Mesendoderm (in vitro differentiated cells): ENCODE results near the gene GPR21.

Experiments
- DNase-seq: peaks from one replicate; pipeline ENCODE4 v3.0.0; 2013
- H2AK5ac ChIP-seq: 2 replicates; pipeline ENCODE4 v1.6.1; 2013; ENCODE audit warnings: low read length, inconsistent platforms
- H2BK120ac ChIP-seq: 2 replicates; pipeline ENCODE4 v1.6.1; 2013; ENCODE audit warnings: low read depth, mild to moderate bottlenecking, low read length, moderate library complexity, mixed read lengths
- H2BK15ac ChIP-seq: replicated peaks from 2 replicates; pipeline ENCODE4 v1.6.1; 2013; ENCODE audit warnings: low read depth, mild to moderate bottlenecking, moderate library complexity
- H2BK5ac ChIP-seq: 2 replicates; pipeline ENCODE4 v1.6.1; 2013; ENCODE audit warnings: low read length, inconsistent platforms
- H3K18ac ChIP-seq: 2 replicates; pipeline ENCODE4 v1.6.1; 2013; ENCODE audit warnings: mild to moderate bottlenecking, low read length, mixed read lengths
- H3K23ac ChIP-seq: one replicate; pipeline ENCODE4 v1.6.1; 2013; ENCODE audit warnings: low read length
- H3K27ac ChIP-seq: 2 replicates; pipeline ENCODE4 v1.5.1; 2013; ENCODE audit warnings: low read depth, mild to moderate bottlenecking, inconsistent platforms, low read length, moderate library complexity
- H3K27me3 ChIP-seq: 2 replicates; pipeline ENCODE4 v1.6.1; 2013; ENCODE audit warnings: low read length, control low read depth, mild to moderate bottlenecking, inconsistent platforms; ENCODE audit not compliant: insufficient read depth, poor library complexity
- H3K36me3 ChIP-seq: 2 replicates; pipeline ENCODE4 v1.6.1; 2013; ENCODE audit warnings: low read length, inconsistent platforms; ENCODE audit not compliant: control insufficient read depth, insufficient read depth
- H3K4ac ChIP-seq: one replicate; pipeline ENCODE4 v1.6.1; 2013; ENCODE audit warnings: low read depth, mild to moderate bottlenecking, low read length, moderate library complexity
- H3K4me1 ChIP-seq: 2 replicates; pipeline ENCODE4 v1.6.1; 2013; ENCODE audit warnings: low read depth, low read length, inconsistent platforms; ENCODE audit not compliant: control insufficient read depth
- H3K4me2 ChIP-seq: 2 replicates; pipeline ENCODE4 v1.6.1; 2013; ENCODE audit warnings: low read length
- H3K4me3 ChIP-seq: 2 replicates; pipeline ENCODE4 v1.5.1; 2013; ENCODE audit warnings: mild to moderate bottlenecking, low read length
- H3K56ac ChIP-seq: one replicate; pipeline ENCODE4 v1.6.1; 2013; ENCODE audit warnings: low read length
- H3K79me1 ChIP-seq: 2 replicates; pipeline ENCODE4 v1.6.1; 2013; ENCODE audit warnings: low read length, inconsistent platforms
- H3K79me2 ChIP-seq: 2 replicates; pipeline ENCODE4 v1.6.1; 2013; ENCODE audit warnings: mild to moderate bottlenecking, low read length; ENCODE audit not compliant: control insufficient read depth, insufficient read depth
- H3K9ac ChIP-seq: 2 replicates; pipeline ENCODE4 v1.6.1; 2013; ENCODE audit warnings: low read length, inconsistent platforms
- H4K5ac ChIP-seq: one replicate; pipeline ENCODE4 v1.6.1; 2013; ENCODE audit warnings: low read length
- H4K8ac ChIP-seq: one replicate; pipeline ENCODE4 v1.6.1; 2013; ENCODE audit warnings: low read depth, mild to moderate bottlenecking, control low read depth, low read length, moderate library complexity
- WGBS: extraction: QIAGEN DNeasy Blood & Tissue Kit; methylation state at CpG from one replicate; pipeline ENCODE4 v1.1.7; 2013; ENCODE audit warnings: low lambda C conversion rate, missing lambda C conversion rate; ENCODE audit not compliant: insufficient coverage; ENCODE audit errors: extremely low coverage; 5-methylcytosine and 5-hydroxymethylcytosine counted together

GPR21 gene

GRCh38 chr9:123049589-123050222, 16.2 kb downstream of the GPR21 start:
- no peak overlapping the region for H3K4me2 ChIP-seq
- no peak overlapping the region for H4K5ac ChIP-seq
- no peak overlapping the region for H3K9ac ChIP-seq
- no CpG with 5 or more reads among the region's 3 CpGs for WGBS
- H3K27me3 ChIP-seq: no peaks in the 10 kb centered on the region
- no peaks in the 10 kb centered on the region for H3K79me2 ChIP-seq
- no peak overlapping the region for H2BK15ac ChIP-seq
- no peaks in the 10 kb centered on the region for H3K36me3 ChIP-seq
- no peak overlapping the region for H3K56ac ChIP-seq
- no peak overlapping the region for H2BK5ac ChIP-seq
- no peak for DNase-seq
- H2AK5ac ChIP-seq: no peak overlapping the region
- no peak overlapping the region for H3K18ac ChIP-seq
- H2BK120ac ChIP-seq: no peak overlapping the region
- no peaks in the 10 kb centered on the region for H3K79me1 ChIP-seq
- H3K27ac ChIP-seq: no peak overlapping the region
- H3K4ac ChIP-seq: no peak overlapping the region
- no peak overlapping the region for H3K4me3 ChIP-seq
- H3K4me1 ChIP-seq: no peaks in the 10 kb centered on the region
- H3K23ac ChIP-seq: no peak overlapping the region
- no peak overlapping the region for H4K8ac ChIP-seq

GRCh38 chr9:123053046-123053445, 19.6 kb downstream of the GPR21 start:
- H2BK120ac ChIP-seq: no peak overlapping the region
- H3K18ac ChIP-seq: no peak overlapping the region
- H3K4me1 ChIP-seq: no peaks in the 10 kb centered on the region
- H3K56ac ChIP-seq: no peak overlapping the region
- no peak overlapping the region for H3K4me2 ChIP-seq
- H3K79me2 ChIP-seq: no peaks in the 10 kb centered on the region
- no peak overlapping the region for H2BK15ac ChIP-seq
- H4K8ac ChIP-seq: no peak overlapping the region
- no peaks in the 10 kb centered on the region for H3K79me1 ChIP-seq
- no peak overlapping the region for H3K9ac ChIP-seq
- no peak overlapping the region for H3K4ac ChIP-seq
- no peak overlapping the region for H3K23ac ChIP-seq
- no peak overlapping the region for H2BK5ac ChIP-seq
- no peak overlapping the region for H3K27ac ChIP-seq
- no peaks in the 10 kb centered on the region for H3K27me3 ChIP-seq
- no peak overlapping the region for H2AK5ac ChIP-seq
- no peak overlapping the region for H3K4me3 ChIP-seq
- no peak for DNase-seq
- no peaks in the 10 kb centered on the region for H3K36me3 ChIP-seq
- no peak overlapping the region for H4K5ac ChIP-seq

GRCh38 chr9:123053711-123054110, 20.2 kb downstream of the GPR21 start:
- DNase-seq: no peak
- Histone ChIP-seq H3K4me2 (no peak overlapping the region), H3K79me1 (no peaks in the 10 kb centered on the region), H3K27ac (no peak overlapping the region), H3K4me1 (no peaks in the 10 kb centered on the region), H3K79me2 (no peaks in the 10 kb centered on the region), H3K36me3 (no peaks in the 10 kb centered on the region), H3K56ac (no peak overlapping the region), H3K23ac (no peak overlapping the region), H3K9ac (no peak overlapping the region), H3K4ac (no peak overlapping the region), H4K8ac (no peak overlapping the region), H3K4me3 (no peak overlapping the region), H2AK5ac (no peak overlapping the region), H3K27me3 (no peaks in the 10 kb centered on the region), H4K5ac (no peak overlapping the region), H2BK120ac (no peak overlapping the region), H2BK5ac (no peak overlapping the region), H3K18ac (no peak overlapping the region), H2BK15ac (no peak overlapping the region)
- no CpG with 5 or more reads among the region's 2 CpGs for WGBS

- H2BK15ac ChIP-seq: no peak overlapping the region
- H3K56ac ChIP-seq: no peak overlapping the region
- H3K4me3 ChIP-seq: no peak overlapping the region
- H3K18ac ChIP-seq: no peak overlapping the region
- no peak overlapping the region for H2BK5ac ChIP-seq
- H3K9ac ChIP-seq: no peak overlapping the region
- no peaks in the 10 kb centered on the region for H3K27me3 ChIP-seq
- H3K23ac ChIP-seq: no peak overlapping the region
- no peaks in the 10 kb centered on the region for H3K4me1 ChIP-seq
- H2AK5ac ChIP-seq: no peak overlapping the region
- no peak overlapping the region for H3K4ac ChIP-seq
- H3K79me2 ChIP-seq: no peaks in the 10 kb centered on the region
- no peak overlapping the region for H3K4me2 ChIP-seq
- H4K8ac ChIP-seq: no peak overlapping the region
- DNase-seq: no peak
- no peak overlapping the region for H3K27ac ChIP-seq
- H3K79me1 ChIP-seq: no peaks in the 10 kb centered on the region
- H4K5ac ChIP-seq: no peak overlapping the region
- H2BK120ac ChIP-seq: no peak overlapping the region
- no CpG with 5 or more reads among the region's 1 CpG for WGBS
- no peaks in the 10 kb centered on the region for H3K36me3 ChIP-seq
Measured at GRCh38 chr9:123058834-123059233, 25.4 kb downstream of the GPR21 start.

GRCh38 chr9:123059472-123060220, 26.2 kb downstream of the GPR21 start:
- Histone ChIP-seq H3K36me3 (no peaks in the 10 kb centered on the region), H3K79me1 (no peaks in the 10 kb centered on the region), H3K23ac (no peak overlapping the region), H3K4me3 (no peak overlapping the region), H3K27me3 (no peaks in the 10 kb centered on the region), H2BK15ac (no peak overlapping the region), H3K18ac (no peak overlapping the region), H2BK120ac (no peak overlapping the region), H3K56ac (no peak overlapping the region), H3K4me2 (no peak overlapping the region), H3K4ac (no peak overlapping the region), H3K9ac (no peak overlapping the region), H2AK5ac (no peak overlapping the region), H2BK5ac (no peak overlapping the region), H3K27ac (no peak overlapping the region), H4K5ac (no peak overlapping the region), H3K79me2 (no peaks in the 10 kb centered on the region), H4K8ac (no peak overlapping the region), H3K4me1 (no peaks in the 10 kb centered on the region)
- DNase-seq: no peak
- WGBS: no CpG with 5 or more reads among the region's 9 CpGs

- Histone ChIP-seq H3K9ac (no peak overlapping the region), H2BK5ac (no peak overlapping the region), H3K18ac (no peak overlapping the region), H3K27ac (no peak overlapping the region), H2BK15ac (no peak overlapping the region), H3K4ac (no peak overlapping the region), H2BK120ac (no peak overlapping the region), H4K5ac (no peak overlapping the region), H3K4me2 (no peak overlapping the region), H3K4me1 (no peaks in the 10 kb centered on the region), H3K4me3 (no peak overlapping the region), H2AK5ac (no peak overlapping the region), H4K8ac (no peak overlapping the region), H3K36me3 (no peaks in the 10 kb centered on the region), H3K23ac (no peak overlapping the region), H3K56ac (no peak overlapping the region), H3K27me3 (no peaks in the 10 kb centered on the region), H3K79me2 (no peaks in the 10 kb centered on the region), H3K79me1 (no peaks in the 10 kb centered on the region)
- DNase-seq: no peak
- WGBS: no CpG with 5 or more reads among the region's 7 CpGs
Measured at GRCh38 chr9:123061216-123061615, 27.7 kb downstream of the GPR21 start.
